IMR-90 (cell line): ENCODE results near the gene KAT6B. TPM values are rescaled to one million over a fixed set of nuclear protein-coding genes. Genes with fewer than 3 reads are reported as not detected.

ENCODE experiments used
- ATAC-seq: fragments of 200-7000 bp; cut with Tn5 transposase; 2 replicates; pipeline ENCODE4 v1.9.1; 2020; ENCODE audit warnings: low read depth, mild to moderate bottlenecking, moderate library complexity
- BruUV-seq: library from RNA; stranded (reverse); fragments of 400-500 nt; replicated peaks from 2 replicates; lab custom pipeline; 2021; lab: Mats Ljungman, UMichigan
- CTCF ChIA-PET: fragments of 300-600 bp; formaldehyde crosslinking; extraction: SDS; loops from one replicate; lab custom pipeline; 2021; ENCODE audit warnings: antibody characterized with exemption; lab: Yijun Ruan, JAX
- POLR2A ChIA-PET: fragments of 300-600 bp; sonication (Branson Sonifier 250); formaldehyde crosslinking; loops from one replicate; lab custom pipeline; 2022; ENCODE audit warnings: antibody characterized with exemption; ENCODE audit not compliant: unreplicated experiment; lab: Charles Lee
- DNase-seq: peaks from one replicate; pipeline ENCODE4 v3.0.0; 2013
- H2AFZ ChIP-seq: replicated peaks from 2 replicates; pipeline ENCODE3; 2013; ENCODE audit warnings: low read length, mild to moderate bottlenecking; ENCODE audit not compliant: poor library complexity
- H2AK5ac ChIP-seq: 2 replicates; pipeline ENCODE4 v1.6.1; 2013; ENCODE audit warnings: low read depth, low read length, inconsistent platforms
- H2AK9ac ChIP-seq: replicated peaks from 2 replicates; pipeline ENCODE3; 2013; ENCODE audit warnings: mild to moderate bottlenecking, low read depth, low read length, moderate library complexity; ENCODE audit not compliant: poor library complexity
- H2BK120ac ChIP-seq: 2 replicates; pipeline ENCODE4 v1.6.1; 2013; ENCODE audit warnings: low read depth, low read length, inconsistent platforms
- H2BK15ac ChIP-seq: 3 replicates; pipeline ENCODE4 v1.6.1; 2013; ENCODE audit warnings: low read depth, low read length, inconsistent platforms
- H2BK20ac ChIP-seq: 2 replicates; pipeline ENCODE4 v1.6.1; 2013; ENCODE audit warnings: low read depth, mild to moderate bottlenecking, inconsistent platforms, low read length, moderate library complexity
- H2BK5ac ChIP-seq: 2 replicates; pipeline ENCODE4 v1.6.1; 2013; ENCODE audit warnings: mild to moderate bottlenecking, low read depth, low read length, inconsistent platforms; ENCODE audit not compliant: poor library complexity, severe bottlenecking
- H3K14ac ChIP-seq: replicated peaks from 2 replicates; pipeline ENCODE4 v1.6.1; 2013; ENCODE audit warnings: low read depth, low read length, inconsistent platforms
- H3K18ac ChIP-seq: 2 replicates; pipeline ENCODE4 v1.6.1; 2013; ENCODE audit warnings: low read depth, low read length, control low read depth
- H3K23ac ChIP-seq: 2 replicates; pipeline ENCODE4 v1.6.1; 2013; ENCODE audit warnings: low read depth, low read length, inconsistent platforms
- H3K27ac ChIP-seq: 2 replicates; pipeline ENCODE4 v1.5.1; 2013; ENCODE audit warnings: mild to moderate bottlenecking, control low read depth, low read length; ENCODE audit not compliant: insufficient read depth
- H3K27me3 ChIP-seq: 2 replicates; pipeline ENCODE4 v1.6.1; 2013; ENCODE audit warnings: low read length; ENCODE audit not compliant: control insufficient read depth, insufficient read depth
- H3K36me3 ChIP-seq: 2 replicates; pipeline ENCODE4 v1.6.1; 2013; ENCODE audit warnings: low read length, mixed read lengths; ENCODE audit not compliant: control insufficient read depth, insufficient read depth
- H3K4ac ChIP-seq: 2 replicates; pipeline ENCODE4 v1.6.1; 2013; ENCODE audit warnings: low read depth, low read length, inconsistent platforms
- H3K4me1 ChIP-seq: 2 replicates; pipeline ENCODE4 v1.6.1; 2013; ENCODE audit warnings: low read length, mixed read lengths; ENCODE audit not compliant: control insufficient read depth, insufficient read depth
- H3K4me2 ChIP-seq: 2 replicates; pipeline ENCODE4 v1.6.1; 2013; ENCODE audit warnings: low read depth, mild to moderate bottlenecking, control low read depth, low read length, moderate library complexity
- H3K4me3 ChIP-seq: 2 replicates; pipeline ENCODE4 v1.5.1; 2013; ENCODE audit warnings: low read depth, mild to moderate bottlenecking, control low read depth, low read length, moderate library complexity; ENCODE audit not compliant: insufficient read depth
- H3K56ac ChIP-seq: 2 replicates; pipeline ENCODE4 v1.6.1; 2013; ENCODE audit warnings: low read length, inconsistent platforms; ENCODE audit not compliant: insufficient read depth; ENCODE audit errors: extremely low read depth
- H3K79me1 ChIP-seq, 2 experiments: 2 replicates each; pipeline ENCODE4 v1.6.1; 2013; ENCODE audit warnings: low read length in 2 of 2, inconsistent platforms in 1 of 2, low read depth in 1 of 2
- H3K9ac ChIP-seq: 2 replicates; pipeline ENCODE4 v1.6.1; 2013; ENCODE audit warnings: low read depth, low read length, control low read depth
- H3K9me1 ChIP-seq: 2 replicates; pipeline ENCODE4 v1.6.1; 2013; ENCODE audit warnings: low read length, inconsistent platforms; ENCODE audit not compliant: insufficient read depth
- H3K9me3 ChIP-seq: 2 replicates; pipeline ENCODE4 v1.6.1; 2013; ENCODE audit warnings: low read length; ENCODE audit not compliant: control insufficient read depth, insufficient read depth
- H4K20me1 ChIP-seq: 2 replicates; pipeline ENCODE4 v1.6.1; 2013; ENCODE audit warnings: low read length, inconsistent platforms; ENCODE audit not compliant: insufficient read depth
- H4K5ac ChIP-seq: 2 replicates; pipeline ENCODE4 v1.6.1; 2013; ENCODE audit warnings: mild to moderate bottlenecking, low read depth, low read length, control low read depth
- H4K8ac ChIP-seq, 2 experiments: 2 replicates each; pipeline ENCODE4 v1.6.1; 2013; ENCODE audit warnings: low read depth in 2 of 2, low read length in 2 of 2, control low read depth in 1 of 2, inconsistent platforms in 1 of 2
- H4K91ac ChIP-seq: 2 replicates; pipeline ENCODE4 v1.6.1; 2013; ENCODE audit warnings: low read depth, low read length, inconsistent platforms; ENCODE audit not compliant: insufficient read depth
- BHLHE40 ChIP-seq: fragments of 150-350 bp; IDR thresholded peaks from 2 replicates; pipeline ENCODE4 v1.6.1; 2016; ENCODE audit warnings: mild to moderate bottlenecking, low read depth, low read length
- ELK1 ChIP-seq: fragments of 150-350 bp; IDR thresholded peaks from 2 replicates; pipeline ENCODE4 v1.6.1; 2016; ENCODE audit warnings: low read depth, mild to moderate bottlenecking, low read length, moderate library complexity, borderline replicate concordance
- FOS ChIP-seq: fragments of 150-350 bp; IDR thresholded peaks from 2 replicates; pipeline ENCODE4 v1.6.1; 2016; ENCODE audit warnings: low read depth, low read length
- NFE2L2 ChIP-seq: fragments of 150-350 bp; IDR thresholded peaks from 2 replicates; pipeline ENCODE4 v1.6.1; 2016; ENCODE audit warnings: low read depth, mild to moderate bottlenecking, low read length
- POLR2A ChIP-seq: IDR thresholded peaks from 2 replicates; pipeline ENCODE4 v1.6.1; 2012; ENCODE audit warnings: mild to moderate bottlenecking, low read depth, low read length
- RAD21 ChIP-seq: IDR thresholded peaks from 2 replicates; pipeline ENCODE4 v1.6.1; 2012; ENCODE audit warnings: low read length, improper control_type of control experiment
- RCOR1 ChIP-seq: IDR thresholded peaks from 2 replicates; pipeline ENCODE4 v1.6.1; 2012; ENCODE audit warnings: mild to moderate bottlenecking, low read length, improper control_type of control experiment; ENCODE audit not compliant: insufficient replicate concordance
- USF2 ChIP-seq: fragments of 150-350 bp; IDR thresholded peaks from 2 replicates; pipeline ENCODE4 v1.6.1; 2017; ENCODE audit warnings: mild to moderate bottlenecking, antibody characterized with exemption, low read length, low read depth
- WGBS, 2 experiments: methylation state at CpG; one replicate each; pipeline versions ENCODE4 v1.1.5 to v1.1.7; 2013; ENCODE audit warnings: missing lambda C conversion rate in 2 of 2; ENCODE audit not compliant: insufficient read length in 1 of 2; ENCODE audit errors: extremely low coverage in 2 of 2; 5-methylcytosine and 5-hydroxymethylcytosine counted together
- dilution Hi-C: fragments of 300-500 bp; cut with HindIII; formaldehyde crosslinking; loops from one replicate; pipeline ENCODE4 v1.14.3; 2018; ENCODE audit warnings: low sequenced_read_pairs; ENCODE audit not compliant: unreplicated experiment
- in situ Hi-C: fragments of 300-500 bp; cut with MboI; formaldehyde crosslinking; loops from 3 replicates; pipeline ENCODE4 v1.14.3; 2019; ENCODE audit warnings: low sequenced_read_pairs, inconsistent platforms, mixed read lengths
- intact Hi-C: fragments of 100-400 bp; cut with micrococcal nuclease; formaldehyde crosslinking; loops from 2 replicates; pipeline ENCODE4 v1.10.0; 2022
- polyA plus RNA-seq, 3 experiments: library from polyadenylated mRNA; depleted of rRNA; stranded (reverse); fragments of >200 nt; gene quantifications; 2 replicates each; pipeline ENCODE4 v1.2.3, GENCODE V29; 2012; ENCODE audit warnings: low replicate concordance in 1 of 3
- total RNA-seq: library from RNA; depleted of rRNA; stranded (reverse); fragments of >200 nt; gene quantifications from 2 replicates; pipeline ENCODE4 v1.2.3, GENCODE V29; 2012

Gene KAT6B
- total and polyA plus RNA-seq, 2 of the 4 experiments (the other 2 are of a cell fraction) = 8.8 to 28.1 TPM

- H3K27ac ChIP-seq = no peak overlapping the region
- H3K9ac ChIP-seq = no peak overlapping the region
- no peak overlapping the region for H3K56ac ChIP-seq
- dilution Hi-C loops (no loop called here), intact Hi-C loops (no loop called here), in situ Hi-C loops (no loop called here)
- no peaks in the 10 kb centered on the region for H3K27me3 ChIP-seq
- no peak overlapping the region for H3K4me3 ChIP-seq
- BruUV-seq = no TSS peak
- no peak overlapping the region for H3K23ac ChIP-seq
- no peak overlapping the region for H3K18ac ChIP-seq
- WGBS, 2 experiments = 95% methylated on average over 3 of the region's 6 CpGs; no CpG with 5 or more reads in 1 of the 2 experiments
- H3K4ac ChIP-seq = no peak overlapping the region
- no peak overlapping the region for H4K8ac ChIP-seq
- no peak overlapping the region for H2AK9ac ChIP-seq
- H4K91ac ChIP-seq = no peak overlapping the region
- H2BK5ac ChIP-seq = no peak overlapping the region
- no peaks in the 10 kb centered on the region for H3K9me3 ChIP-seq
- peaks cover 7% of the 10 kb centered on the region; the same call in 1 of the 2 replicates for H3K9me1 ChIP-seq
- H3K79me1 ChIP-seq = peaks cover 8 to 38% of the 10 kb centered on the region in 2 experiments; a peak in 3 of 4 replicates
- no peak overlapping the region for H3K14ac ChIP-seq
- no peak overlapping the region for H2BK20ac ChIP-seq
- no peaks in the 10 kb centered on the region; the same call in 1 of the 2 replicates for H3K4me1 ChIP-seq
- ATAC-seq = no peak
- no peak overlapping the region for H2AK5ac ChIP-seq
- no peak overlapping the region for H2BK120ac ChIP-seq
- TF ChIP-seq FOS (no peak), NFE2L2 (no peak), POLR2A (no peak), ELK1 (no peak), USF2 (no peak), RAD21 (no peak), RCOR1 (no peak), BHLHE40 (no peak)
- H3K36me3 ChIP-seq = peaks cover 26% of the 10 kb centered on the region; the same call in 1 of the 2 replicates
- no peak overlapping the region for H2AFZ ChIP-seq
- H2BK15ac ChIP-seq = no peak overlapping the region
- ChIA-PET POLR2A (no interaction called here), CTCF (interaction anchor here (0.6 kb wide), 1 partner anchor 94 kb away, joined by 3 read pairs; no protein-coding TSS in a partner anchor)
- no peak for DNase-seq
- no peaks in the 10 kb centered on the region for H4K20me1 ChIP-seq
- H3K4me2 ChIP-seq = no peak overlapping the region
- no peak overlapping the region for H4K5ac ChIP-seq
These were observed 188.3 kb downstream of the KAT6B start for GRCh38 chr10:75014516-75015230.
